NCI-H510A (cell line): Measurements from ENCODE around the gene HIVEP3.

Source experiments
- DNase-seq: peaks from one replicate; lab custom pipeline; 2025; lab: John Stamatoyannopoulos, UW

The HIVEP3 gene

GRCh38 chr1:41547781-41548560 is 370.8 kb downstream of the HIVEP3 start:
- no peak for DNase-seq

- no peak for DNase-seq
Measured at GRCh38 chr1:41547336-41547735, 371.4 kb downstream of the HIVEP3 start.

GRCh38 chr1:41546833-41547135 is 371.9 kb downstream of the HIVEP3 start:
- DNase-seq: no peak

DNA sequence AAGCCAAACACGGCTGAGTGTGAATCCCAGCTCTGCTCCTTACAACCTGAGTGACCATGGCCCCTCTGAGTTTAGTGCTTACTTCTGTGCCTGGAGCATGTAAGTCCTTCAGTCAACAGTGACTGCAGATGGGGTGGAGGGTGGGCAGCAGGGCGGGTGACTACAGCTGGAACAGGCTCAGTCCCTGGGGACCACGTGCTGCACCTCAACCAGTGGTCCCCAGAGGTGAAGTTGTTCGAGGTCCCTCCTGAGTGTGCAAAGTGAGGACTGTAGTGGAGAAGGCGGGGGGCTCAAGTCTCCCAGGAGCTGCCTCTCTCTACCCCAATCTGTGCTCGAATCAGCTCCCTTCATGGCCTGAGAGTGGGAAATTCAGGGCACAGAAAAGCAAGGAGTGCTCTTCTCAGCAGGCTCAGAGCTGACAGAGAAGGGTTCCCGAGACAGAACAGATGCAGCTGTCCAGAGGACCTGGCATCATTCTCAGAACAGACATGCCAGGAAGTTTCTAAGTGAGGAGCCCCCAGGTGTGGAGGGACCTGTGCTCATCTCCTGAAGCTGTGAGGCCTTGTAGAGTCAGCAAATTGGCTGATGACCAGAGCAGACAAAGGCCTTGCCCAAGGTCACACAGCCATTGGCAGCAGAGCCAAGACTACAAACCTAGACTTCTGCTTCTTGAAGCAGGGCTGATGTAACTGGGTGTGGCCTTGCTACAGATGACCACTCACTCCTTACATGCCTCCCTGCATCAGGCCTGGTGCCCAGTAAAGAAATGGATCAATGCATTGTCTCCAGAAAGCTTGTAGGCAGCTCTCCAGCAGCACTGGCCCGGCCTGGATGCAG is 372.5 kb downstream of the HIVEP3 start:
- no peak for DNase-seq

- DNase-seq: no peak
Measured at GRCh38 chr1:41542196-41542930, 376.4 kb downstream of the HIVEP3 start.

DNA sequence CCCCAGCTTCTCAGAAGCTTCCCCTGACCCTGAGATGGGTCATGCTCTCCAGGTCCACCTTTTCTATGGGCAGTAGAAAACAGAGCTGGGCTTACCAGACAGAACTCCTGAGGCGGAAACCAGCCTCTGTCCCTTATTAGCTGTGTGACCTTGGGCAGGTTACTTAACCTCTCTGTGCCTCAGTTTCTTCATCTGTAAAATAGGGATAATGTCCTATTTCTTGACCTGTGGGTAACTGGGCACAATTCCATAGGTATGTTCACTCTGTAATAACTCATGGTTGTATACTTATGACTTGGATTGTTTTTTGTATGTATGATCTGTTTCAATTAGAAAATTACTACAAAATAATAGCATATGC is 377.1 kb downstream of the HIVEP3 start:
- no peak for DNase-seq

DNA sequence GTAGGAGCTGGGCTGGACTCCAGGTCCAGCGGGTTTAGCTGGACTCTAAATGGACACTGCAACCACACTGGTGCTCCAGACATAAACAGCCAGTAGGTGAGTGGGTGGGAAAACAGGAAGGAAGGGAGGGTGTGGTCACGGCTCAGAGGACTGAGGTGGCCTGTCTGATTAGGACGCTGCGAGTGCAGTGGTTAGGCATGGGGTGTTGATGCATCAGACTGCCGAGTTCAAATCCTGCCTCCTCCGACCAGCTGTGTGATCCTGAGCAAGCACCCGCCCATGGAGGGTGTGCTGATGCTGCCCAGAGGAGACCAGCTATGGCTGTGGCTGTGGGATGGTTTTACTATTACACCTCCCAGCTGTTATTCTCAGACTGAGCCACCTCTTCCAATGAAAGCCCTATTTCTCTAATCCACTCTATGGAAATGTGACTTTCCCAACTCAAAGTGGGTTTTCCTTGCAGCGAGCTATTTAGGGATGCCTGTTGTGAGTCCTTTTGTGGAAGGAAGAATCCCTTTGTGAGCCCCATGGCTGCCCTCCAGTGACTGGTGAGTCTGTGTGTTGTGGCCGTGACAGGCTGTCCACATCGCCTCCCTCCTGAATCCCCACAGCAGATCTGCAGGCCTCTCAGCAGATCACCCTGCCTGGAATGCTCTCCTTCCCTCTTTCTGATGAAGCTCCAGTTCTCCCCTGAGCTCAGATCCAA is 377.7 kb downstream of the HIVEP3 start:
- no peak for DNase-seq

- no peak for DNase-seq
Measured at GRCh38 chr1:41539999-41540398, 378.7 kb downstream of the HIVEP3 start.

GRCh38 chr1:41539418-41539805 is 379.3 kb downstream of the HIVEP3 start:
- DNase-seq: no peak

- DNase-seq: no peak
Measured at GRCh38 chr1:41538741-41539417, 379.8 kb downstream of the HIVEP3 start.

- peak; percentile 98 for DNase-seq
Measured at GRCh38 chr1:41537788-41538351, 380.9 kb downstream of the HIVEP3 start.

- no peak for DNase-seq
Measured at GRCh38 chr1:41537251-41537650, 381.5 kb downstream of the HIVEP3 start.

DNA sequence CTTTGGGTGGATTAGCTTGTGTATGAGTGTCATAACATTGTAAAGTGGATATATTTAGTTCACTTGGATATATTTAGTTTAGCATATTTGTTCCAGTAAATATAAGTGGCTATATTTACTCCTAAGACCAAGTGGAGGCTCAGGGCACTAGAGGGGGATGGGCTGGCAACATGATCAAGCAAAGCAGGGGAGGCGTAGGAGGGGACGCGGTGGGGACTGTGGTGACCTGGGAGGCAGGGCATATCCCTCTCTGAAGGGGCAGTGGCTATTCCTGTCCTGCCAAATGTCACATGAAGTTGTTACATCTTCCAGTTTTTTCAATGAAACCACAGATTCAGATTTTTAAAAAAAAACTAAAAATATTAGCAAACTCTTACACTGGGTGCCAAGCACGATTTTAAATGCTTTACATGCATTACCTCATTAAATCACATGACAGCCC is 382.3 kb downstream of the HIVEP3 start:
- no peak for DNase-seq

- DNase-seq: no peak
Measured at GRCh38 chr1:41535716-41536115, 383.0 kb downstream of the HIVEP3 start.

DNA sequence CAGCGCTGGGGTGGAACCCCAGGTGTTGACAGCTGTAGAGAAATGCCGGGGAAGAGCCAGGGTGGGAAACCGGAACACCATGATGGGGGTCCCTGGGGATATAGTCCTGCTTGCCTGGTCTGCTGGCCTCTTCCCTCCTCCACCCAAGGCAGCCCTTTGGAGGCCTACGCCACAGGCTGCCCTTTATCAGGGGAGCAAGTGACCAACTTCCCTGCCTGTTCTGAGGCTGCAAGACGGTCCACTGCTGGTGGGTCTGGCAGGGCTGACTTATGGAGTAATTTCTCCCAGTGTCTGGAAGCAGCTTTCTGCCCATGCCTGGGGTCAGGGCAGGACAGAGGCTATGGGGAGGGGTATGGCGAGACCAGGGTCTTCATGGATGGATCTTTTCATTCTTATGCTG is 383.4 kb downstream of the HIVEP3 start:
- no peak for DNase-seq

DNA sequence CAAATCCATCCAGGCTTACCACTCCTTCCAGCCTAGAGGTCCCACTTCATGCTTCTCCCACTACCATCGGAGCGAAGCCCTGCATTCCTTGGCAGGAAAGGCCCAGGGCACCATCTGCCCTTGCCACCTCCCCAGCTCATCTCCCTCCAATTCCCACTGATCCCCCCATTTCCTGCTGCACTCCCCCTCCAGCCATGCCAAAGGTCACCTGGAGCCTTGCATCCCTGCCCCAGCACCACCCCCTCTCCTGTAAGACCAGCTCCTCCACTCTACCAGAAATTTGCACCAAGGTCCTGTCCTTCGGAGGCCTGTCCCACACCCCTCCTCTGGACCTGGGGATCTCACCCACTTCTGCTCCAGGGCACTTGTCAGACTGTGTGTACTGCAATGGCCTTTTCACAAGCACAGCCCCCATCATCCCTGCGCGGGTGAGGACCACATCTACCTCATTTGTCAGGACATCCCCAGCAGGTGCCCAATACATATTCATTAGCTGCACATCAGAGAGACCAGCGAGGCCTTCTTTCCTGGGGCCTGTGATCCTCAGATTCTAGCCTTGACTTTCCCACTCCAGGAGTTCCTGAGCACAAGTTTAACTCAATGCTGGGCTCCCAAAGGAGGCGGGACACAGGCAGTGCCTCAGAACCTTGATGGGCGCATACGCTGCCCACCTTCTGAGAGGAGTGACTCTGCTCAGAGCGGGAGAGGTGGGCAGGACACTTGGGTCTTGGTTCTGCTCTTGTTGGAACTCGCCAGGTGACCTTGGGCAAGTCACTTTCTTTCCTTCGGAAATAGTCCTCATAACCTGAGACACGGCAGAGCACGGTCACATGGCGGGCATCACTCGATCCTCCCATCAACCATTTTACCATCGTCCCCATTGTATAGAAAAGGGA is 384.3 kb downstream of the HIVEP3 start:
- no peak for DNase-seq

DNA sequence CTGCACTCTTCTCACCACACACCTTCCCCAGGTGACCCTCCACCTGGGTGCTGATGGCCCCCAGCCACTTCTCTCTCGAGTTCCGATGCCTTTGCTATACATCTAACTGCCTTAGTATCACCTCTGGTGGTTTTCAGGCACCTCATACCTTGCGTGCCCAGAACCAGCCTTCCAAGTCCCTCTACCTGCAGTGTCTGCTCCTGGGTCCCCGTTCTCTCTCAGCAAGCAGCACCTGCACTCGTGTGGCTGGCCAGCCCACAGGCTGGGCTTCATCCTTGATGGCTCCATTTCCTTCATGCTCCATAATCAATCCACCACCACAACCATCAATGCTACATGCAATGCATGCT is 385.0 kb downstream of the HIVEP3 start:
- DNase-seq: no peak

- DNase-seq: no peak
Measured at GRCh38 chr1:41533016-41533730, 385.5 kb downstream of the HIVEP3 start.

DNA sequence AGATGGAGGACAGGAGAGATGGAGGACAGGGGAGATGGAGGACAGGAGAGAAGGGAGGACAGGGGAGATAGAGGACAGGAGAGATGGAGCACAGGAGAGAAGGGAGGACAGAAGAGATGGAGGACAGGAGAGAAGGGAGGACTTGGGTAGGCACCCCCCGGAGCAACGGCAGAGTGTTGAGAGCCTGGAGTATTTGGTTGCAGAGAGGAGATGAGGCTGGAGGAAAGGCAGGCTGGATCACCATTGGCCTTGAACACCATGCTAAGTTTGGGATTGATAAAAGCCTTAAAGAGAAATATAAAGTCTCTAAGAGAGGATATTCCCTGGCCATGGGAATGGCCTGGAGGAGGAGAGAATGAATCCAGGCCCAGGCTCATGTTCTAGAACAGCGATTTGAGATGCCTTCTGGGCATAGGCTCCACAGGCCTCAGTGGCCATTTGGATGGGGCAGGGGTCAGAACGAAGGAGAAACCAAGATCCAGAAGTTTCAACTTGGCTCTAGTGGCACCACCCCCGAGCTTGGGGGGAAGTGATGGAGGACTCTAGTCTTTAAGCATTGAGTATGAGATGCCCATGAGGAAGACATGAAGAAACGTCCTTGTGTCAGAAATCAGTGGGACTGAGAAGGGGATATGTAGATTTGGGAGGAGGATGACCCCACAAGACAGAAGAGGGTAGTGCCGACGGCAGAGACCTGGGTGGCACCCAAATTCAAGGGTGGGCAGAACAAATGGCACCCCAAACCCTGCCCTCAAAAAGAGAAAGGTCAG is 386.3 kb downstream of the HIVEP3 start:
- no peak for DNase-seq
